Measurements from ENCODE around the gene CCDC88B. TPM values are rescaled to one million over a fixed set of nuclear protein-coding genes. Genes with fewer than 3 reads are reported as not detected.

Gene CCDC88B
- total RNA-seq, 2 donors from 2014 or later, result 8.8 to 16.2 TPM

GRCh38 chr11:64296830-64297698, 42.9 kb upstream of the CCDC88B start:
- WGBS, 2 donors, result 17 to 21% methylated on average over 15 to 34 of the region's 34 CpGs
- intact Hi-C loops (cut with DNase I), result loop anchor here (5.0 kb wide), 1 partner anchor 90 kb away; the partner anchor contains the start of gene FERMT3
- DNase-seq, result no peak
- peaks cover 26% of the 10 kb centered on the region for H3K4me1 ChIP-seq
- H3K4me3 ChIP-seq, result no peak overlapping the region
- no peak for ATAC-seq
- no peaks in the 10 kb centered on the region for H3K9me3 ChIP-seq
- H3K27ac ChIP-seq, result no peak overlapping the region
- no peaks in the 10 kb centered on the region for H3K36me3 ChIP-seq (replicated peaks in 1 of 2; ENCODE audit: insufficient read depth in 1 of 2, low read depth in 2 of 2)
- TF ChIP-seq POLR2A (IDR thresholded peaks at IDR 0.05) (no peak), CTCF (IDR thresholded peaks at IDR 0.05) (no peak)
- H3K27me3 ChIP-seq, result peaks cover 0 to 36% of the 10 kb centered on the region in 2 donors

- H3K36me3 ChIP-seq (replicated peaks in 1 of 2; ENCODE audit: insufficient read depth in 1 of 2, low read depth in 2 of 2), result no peaks in the 10 kb centered on the region
- no peak for DNase-seq
- TF ChIP-seq POLR2A (IDR thresholded peaks at IDR 0.05) (no peak), CTCF (IDR thresholded peaks at IDR 0.05) (no peak)
- intact Hi-C loops (cut with DNase I), result loop anchor here (5.0 kb wide), 1 partner anchor 91 kb away; the partner anchor contains the start of gene FERMT3
- peaks cover 0 to 28% of the 10 kb centered on the region in 2 donors for H3K27me3 ChIP-seq
- WGBS, 2 donors, result 32 to 43% methylated on average over 9 to 18 of the region's 18 CpGs
- H3K4me1 ChIP-seq, result peaks cover 21% of the 10 kb centered on the region
- no peak overlapping the region for H3K27ac ChIP-seq
- ATAC-seq, result no peak
- no peaks in the 10 kb centered on the region for H3K9me3 ChIP-seq
- no peak overlapping the region for H3K4me3 ChIP-seq
These were observed 42.2 kb upstream of the CCDC88B start for GRCh38 chr11:64297699-64298358.

GRCh38 chr11:64298966-64299846, 40.8 kb upstream of the CCDC88B start:
- TF ChIP-seq POLR2A (IDR thresholded peaks at IDR 0.05) (no peak), CTCF (IDR thresholded peaks at IDR 0.05) (peak in 1 of 7 experiments; percentile 2)
- H3K36me3 ChIP-seq (replicated peaks in 1 of 2; ENCODE audit: insufficient read depth in 1 of 2, low read depth in 2 of 2), result no peaks in the 10 kb centered on the region
- H3K4me3 ChIP-seq, result peak overlapping the region in 1 of 2 donors; percentile 2
- peak; percentile 46 for ATAC-seq
- peak; percentile 59 to 81 (median 70) for DNase-seq
- WGBS, 2 donors, result 2 to 17% methylated on average over 8 to 60 of the region's 60 CpGs
- peaks cover 27% of the 10 kb centered on the region for H3K4me1 ChIP-seq
- H3K27ac ChIP-seq, result no peak overlapping the region
- intact Hi-C loops (cut with DNase I), result loop anchor here (5.0 kb wide), 1 partner anchor 92 kb away; the partner anchor contains the start of gene FERMT3
- H3K27me3 ChIP-seq, result peaks cover 0 to 24% of the 10 kb centered on the region in 2 donors
- no peaks in the 10 kb centered on the region for H3K9me3 ChIP-seq

- intact Hi-C loops (cut with DNase I), result loop anchor here (5.0 kb wide), 1 partner anchor 93 kb away; the partner anchor contains the start of gene FERMT3
- Histone ChIP-seq H3K9me3 (no peaks in the 10 kb centered on the region), H3K4me1 (peaks cover 33% of the 10 kb centered on the region), H3K27me3 (peaks cover 0 to 24% of the 10 kb centered on the region in 2 donors), H3K36me3 (replicated peaks in 1 of 2; ENCODE audit: insufficient read depth in 1 of 2, low read depth in 2 of 2) (no peaks in the 10 kb centered on the region), H3K4me3 (peak within 1 kb of the TSS in 1 of 2 donors; percentile 2), H3K27ac (no peak within 1 kb of the TSS)
- 7 to 15% methylated on average over 28 to 45 of the region's 54 CpGs for WGBS, 2 donors
- TF ChIP-seq POLR2A (IDR thresholded peaks at IDR 0.05), result no peak
- peak in 1 of 7 experiments; percentile 6 for TF ChIP-seq CTCF (IDR thresholded peaks at IDR 0.05)
- DNase-seq, result no peak
- ATAC-seq, result no peak
These were observed 40.0 kb upstream of the CCDC88B start, which contains the start of gene CATSPERZ for GRCh38 chr11:64299847-64300648. TSS of gene CATSPERZ (plus strand) at chr11:64300358. CDS start at chr11:64300411, 53 bp downstream.

Measured in body of pancreas (tissue), 4 donors.